ENCODE measurements around the gene ARRDC5. TPM values are rescaled to one million over a fixed set of nuclear protein-coding genes. Genes with fewer than 3 reads are reported as not detected.
"Not testable (repeated sequence)": the region's sequence is repeated elsewhere in the genome, so short reads cannot be mapped to it uniquely, and the experiment has no call there.

Gene ARRDC5
- 6.2 TPM for total RNA-seq

GRCh38 chr19:4902796-4903195 lies at the start of gene ARRDC5:
ARRDC5 (minus strand) TSS chr19:4902896; CDS start chr19:4902825, 71 bp downstream.
- DNase-seq (ENCODE audit: low read depth in 2 of 3, low spot score in 2 of 3) = no peak

GRCh38 chr19:4951656-4952055 lies 49.0 kb upstream of the ARRDC5 start:
- no peak for DNase-seq (ENCODE audit: low read depth in 2 of 3, low spot score in 2 of 3)

GRCh38 chr19:4950650-4951049 lies 48.0 kb upstream of the ARRDC5 start:
- DNase-seq (ENCODE audit: low read depth in 2 of 3, low spot score in 2 of 3) = not testable (repeated sequence)

GRCh38 chr19:4941638-4942169 lies 39.0 kb upstream of the ARRDC5 start:
- not testable (repeated sequence) for DNase-seq (ENCODE audit: low read depth in 2 of 3, low spot score in 2 of 3)

- DNase-seq (ENCODE audit: low read depth in 2 of 3, low spot score in 2 of 3) = no peak
These were observed 36.8 kb upstream of the ARRDC5 start for GRCh38 chr19:4939466-4939865.

- not testable (repeated sequence) for DNase-seq (ENCODE audit: low read depth in 2 of 3, low spot score in 2 of 3)
These were observed 35.8 kb upstream of the ARRDC5 start for GRCh38 chr19:4938461-4938860.

GRCh38 chr19:4937060-4937459 lies 34.4 kb upstream of the ARRDC5 start:
- DNase-seq (ENCODE audit: low read depth in 2 of 3, low spot score in 2 of 3) = no peak

- no peak for DNase-seq (ENCODE audit: low read depth in 2 of 3, low spot score in 2 of 3)
These were observed 32.7 kb upstream of the ARRDC5 start for GRCh38 chr19:4935444-4935843.

- DNase-seq (ENCODE audit: low read depth in 2 of 3, low spot score in 2 of 3) = no peak
These were observed 30.8 kb upstream of the ARRDC5 start for GRCh38 chr19:4933528-4933927.

- DNase-seq (ENCODE audit: low read depth in 2 of 3, low spot score in 2 of 3) = no peak
These were observed 30.0 kb upstream of the ARRDC5 start for GRCh38 chr19:4932711-4933110.

GRCh38 chr19:4930664-4931063 lies 28.0 kb upstream of the ARRDC5 start:
- DNase-seq (ENCODE audit: low read depth in 2 of 3, low spot score in 2 of 3) = no peak

- DNase-seq (ENCODE audit: low read depth in 2 of 3, low spot score in 2 of 3) = no peak
These were observed 26.5 kb upstream of the ARRDC5 start for GRCh38 chr19:4929186-4929585.

- DNase-seq (ENCODE audit: low read depth in 2 of 3, low spot score in 2 of 3) = no peak
These were observed 20.6 kb upstream of the ARRDC5 start for GRCh38 chr19:4923276-4923747.

- DNase-seq (ENCODE audit: low read depth in 2 of 3, low spot score in 2 of 3) = no peak
These were observed 20.0 kb upstream of the ARRDC5 start for GRCh38 chr19:4922530-4923275.

- DNase-seq (ENCODE audit: low read depth in 2 of 3, low spot score in 2 of 3) = peak in 2 of 3 donors; percentile 64 to 70
These were observed 13.8 kb upstream of the ARRDC5 start for GRCh38 chr19:4916292-4917082.

GRCh38 chr19:4914736-4915501 lies 12.2 kb upstream of the ARRDC5 start:
- DNase-seq (ENCODE audit: low read depth in 2 of 3, low spot score in 2 of 3) = peak in 2 of 3 donors; percentile 48 to 52

GRCh38 chr19:4913996-4914735 lies 11.5 kb upstream of the ARRDC5 start:
- no peak for DNase-seq (ENCODE audit: low read depth in 2 of 3, low spot score in 2 of 3)

- DNase-seq (ENCODE audit: low read depth in 2 of 3, low spot score in 2 of 3) = peak in 2 of 3 donors; percentile 77 to 85
These were observed 9.3 kb upstream of the ARRDC5 start for GRCh38 chr19:4911786-4912672.

GRCh38 chr19:4911314-4911713 lies 8.6 kb upstream of the ARRDC5 start:
- no peak for DNase-seq (ENCODE audit: low read depth in 2 of 3, low spot score in 2 of 3)
